ENCODE results near the gene ARID3A. TPM values are rescaled to one million over a fixed set of nuclear protein-coding genes. Genes with fewer than 3 reads are reported as not detected.

ARID3A gene
- total RNA-seq, 3 donors from 2014 or later = 10.1 to 16.0 (median 14.5) TPM

DNA sequence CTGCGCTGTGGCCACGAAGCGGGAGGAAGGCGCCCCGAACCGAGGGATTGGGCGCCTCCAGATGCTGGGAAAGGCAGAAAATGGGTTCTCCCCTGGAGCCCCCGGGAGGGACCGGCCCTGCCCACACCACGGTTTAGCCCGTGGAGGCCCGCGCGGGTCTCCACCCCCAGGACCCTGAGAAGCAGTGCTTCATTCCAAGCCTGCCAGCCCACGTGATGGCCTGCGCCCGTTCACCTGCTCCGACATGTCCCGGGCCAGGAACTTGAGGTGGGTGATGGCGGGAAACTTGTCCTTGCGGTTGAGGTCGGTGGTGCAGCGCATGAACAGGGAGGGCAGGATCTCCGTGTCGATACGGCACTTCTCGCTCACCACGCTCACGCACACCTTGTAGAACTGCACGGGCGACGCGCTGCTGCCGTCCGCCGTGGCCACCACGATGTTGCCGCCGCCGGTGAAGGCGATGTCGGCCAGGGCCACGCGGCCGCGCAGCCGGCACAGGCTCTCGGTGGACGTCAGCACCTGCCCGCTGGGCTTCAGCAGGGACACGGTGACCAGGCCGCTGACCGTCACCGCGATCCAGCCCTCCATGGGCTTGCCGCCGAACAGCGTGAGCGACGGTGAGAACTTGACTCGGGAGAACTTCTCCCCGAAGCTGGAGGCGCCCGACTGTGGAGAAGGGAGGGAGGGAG is 40.2 kb upstream of the ARID3A start:
- H3K4me3 ChIP-seq = no peak overlapping the region
- no peaks in the 10 kb centered on the region for H3K9me3 ChIP-seq
- DNase-seq (no peak), ATAC-seq (no peak)
- intact Hi-C loops (cut with DNase I, micrococcal nuclease) = no loop called here
- TF ChIP-seq, protein P1, sequence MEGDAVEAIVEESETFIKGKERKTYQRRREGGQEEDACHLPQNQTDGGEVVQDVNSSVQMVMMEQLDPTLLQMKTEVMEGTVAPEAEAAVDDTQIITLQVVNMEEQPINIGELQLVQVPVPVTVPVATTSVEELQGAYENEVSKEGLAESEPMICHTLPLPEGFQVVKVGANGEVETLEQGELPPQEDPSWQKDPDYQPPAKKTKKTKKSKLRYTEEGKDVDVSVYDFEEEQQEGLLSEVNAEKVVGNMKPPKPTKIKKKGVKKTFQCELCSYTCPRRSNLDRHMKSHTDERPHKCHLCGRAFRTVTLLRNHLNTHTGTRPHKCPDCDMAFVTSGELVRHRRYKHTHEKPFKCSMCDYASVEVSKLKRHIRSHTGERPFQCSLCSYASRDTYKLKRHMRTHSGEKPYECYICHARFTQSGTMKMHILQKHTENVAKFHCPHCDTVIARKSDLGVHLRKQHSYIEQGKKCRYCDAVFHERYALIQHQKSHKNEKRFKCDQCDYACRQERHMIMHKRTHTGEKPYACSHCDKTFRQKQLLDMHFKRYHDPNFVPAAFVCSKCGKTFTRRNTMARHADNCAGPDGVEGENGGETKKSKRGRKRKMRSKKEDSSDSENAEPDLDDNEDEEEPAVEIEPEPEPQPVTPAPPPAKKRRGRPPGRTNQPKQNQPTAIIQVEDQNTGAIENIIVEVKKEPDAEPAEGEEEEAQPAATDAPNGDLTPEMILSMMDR (IDR thresholded peaks at IDR 0.05) = no peak
- H3K36me3 ChIP-seq (ENCODE audit: low read depth) = peaks cover 8% of the 10 kb centered on the region
- H3K4me1 ChIP-seq (ENCODE audit: low read depth) = no peaks in the 10 kb centered on the region

DNA sequence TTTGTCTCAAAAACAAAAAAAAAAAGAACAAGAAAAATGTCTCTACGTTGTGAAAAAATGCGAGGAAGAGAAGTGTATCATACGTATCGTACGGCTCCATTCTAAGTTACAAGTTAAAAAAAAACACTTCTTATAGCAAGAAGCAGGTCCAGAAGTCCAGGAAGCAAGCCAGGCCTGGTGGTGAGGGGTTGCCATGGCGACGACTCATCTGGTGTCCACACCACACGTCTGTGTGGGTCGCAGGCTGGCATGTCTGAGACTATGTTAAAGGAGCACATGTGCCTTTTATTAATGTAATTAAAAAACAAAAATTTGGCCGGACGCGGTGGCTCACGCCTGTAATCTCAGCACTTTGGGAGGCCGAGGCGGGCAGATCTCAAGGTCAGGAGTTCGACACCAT is 38.8 kb upstream of the ARID3A start:
- H3K4me3 ChIP-seq = no peak overlapping the region
- TF ChIP-seq, protein P1 (IDR thresholded peaks at IDR 0.05) = no peak
- no peak for DNase-seq
- no peaks in the 10 kb centered on the region for H3K9me3 ChIP-seq
- H3K4me1 ChIP-seq (ENCODE audit: low read depth) = peaks cover 5% of the 10 kb centered on the region
- no peak for ATAC-seq
- peaks cover 8% of the 10 kb centered on the region for H3K36me3 ChIP-seq (ENCODE audit: low read depth)
- intact Hi-C loops (cut with DNase I, micrococcal nuclease) = no loop called here

DNA sequence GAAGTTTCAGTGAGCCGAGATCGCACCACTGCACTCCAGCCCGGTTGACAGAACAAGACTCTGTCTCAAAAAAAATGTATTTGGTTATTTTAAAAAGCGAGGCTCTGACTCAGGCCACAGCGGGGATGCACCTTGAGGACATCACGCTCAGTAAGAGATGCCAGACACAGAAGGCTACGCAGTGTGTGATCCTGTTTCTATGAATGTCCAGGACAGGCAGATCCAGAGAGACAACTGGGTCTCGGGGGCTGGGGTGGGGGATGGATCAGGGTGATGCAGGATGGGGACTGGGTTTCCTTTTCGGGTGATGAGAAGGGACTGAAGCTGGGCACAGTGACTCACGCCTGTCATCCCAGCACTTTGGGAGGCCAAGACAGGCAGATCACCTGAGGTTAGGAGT is 38.2 kb upstream of the ARID3A start:
- TF ChIP-seq, protein P1 (IDR thresholded peaks at IDR 0.05) = no peak
- H3K36me3 ChIP-seq (ENCODE audit: low read depth) = peaks cover 8% of the 10 kb centered on the region
- H3K4me1 ChIP-seq (ENCODE audit: low read depth) = peaks cover 5% of the 10 kb centered on the region
- intact Hi-C loops (cut with DNase I, micrococcal nuclease) = no loop called here
- no peak for ATAC-seq
- no peak for DNase-seq
- no peaks in the 10 kb centered on the region for H3K9me3 ChIP-seq
- H3K4me3 ChIP-seq = no peak overlapping the region

DNA sequence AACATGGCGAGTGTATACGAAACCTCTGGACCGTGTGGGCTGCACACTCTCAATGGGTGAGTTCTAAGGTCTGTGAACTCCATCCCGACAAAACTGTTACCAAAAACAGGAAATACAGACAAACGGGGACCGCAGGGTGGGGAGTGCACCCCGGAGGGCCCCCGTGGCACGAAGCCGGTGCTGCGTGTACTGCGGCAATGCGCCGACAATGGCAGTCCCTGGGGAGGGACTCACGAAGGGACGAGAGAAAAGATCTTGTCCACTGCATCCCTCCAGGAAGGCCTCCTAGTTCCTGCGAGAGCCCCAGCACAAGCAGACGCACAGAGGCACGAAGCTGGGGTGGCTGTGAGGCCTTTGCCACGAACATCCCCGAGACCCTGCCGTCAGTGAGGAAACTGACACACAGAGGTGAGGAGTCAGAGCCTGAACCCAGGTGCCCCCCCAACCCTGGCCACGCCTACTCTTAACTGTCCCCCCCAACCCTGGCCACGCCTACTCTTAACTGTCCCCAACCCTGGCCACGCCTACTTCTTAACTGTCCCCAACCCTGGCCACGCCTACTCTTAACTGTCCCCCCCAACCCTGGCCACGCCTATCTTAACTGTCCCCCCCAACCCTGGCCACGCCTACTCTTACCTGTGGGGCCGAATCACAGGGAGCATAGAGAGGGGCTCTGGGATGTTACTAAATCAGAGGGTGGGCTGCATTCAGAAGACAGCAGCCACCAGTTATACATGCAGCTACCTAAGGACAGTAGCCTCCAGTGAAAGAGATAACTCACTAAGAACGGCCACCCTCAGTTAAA is 37.1 kb upstream of the ARID3A start:
- no peaks in the 10 kb centered on the region for H3K9me3 ChIP-seq
- no peak for DNase-seq
- TF ChIP-seq, protein P1 (IDR thresholded peaks at IDR 0.05) = no peak
- intact Hi-C loops (cut with DNase I, micrococcal nuclease) = no loop called here
- H3K4me1 ChIP-seq (ENCODE audit: low read depth) = peaks cover 7% of the 10 kb centered on the region
- no peak for ATAC-seq
- peaks cover 8% of the 10 kb centered on the region for H3K36me3 ChIP-seq (ENCODE audit: low read depth)
- no peak overlapping the region for H3K4me3 ChIP-seq

DNA sequence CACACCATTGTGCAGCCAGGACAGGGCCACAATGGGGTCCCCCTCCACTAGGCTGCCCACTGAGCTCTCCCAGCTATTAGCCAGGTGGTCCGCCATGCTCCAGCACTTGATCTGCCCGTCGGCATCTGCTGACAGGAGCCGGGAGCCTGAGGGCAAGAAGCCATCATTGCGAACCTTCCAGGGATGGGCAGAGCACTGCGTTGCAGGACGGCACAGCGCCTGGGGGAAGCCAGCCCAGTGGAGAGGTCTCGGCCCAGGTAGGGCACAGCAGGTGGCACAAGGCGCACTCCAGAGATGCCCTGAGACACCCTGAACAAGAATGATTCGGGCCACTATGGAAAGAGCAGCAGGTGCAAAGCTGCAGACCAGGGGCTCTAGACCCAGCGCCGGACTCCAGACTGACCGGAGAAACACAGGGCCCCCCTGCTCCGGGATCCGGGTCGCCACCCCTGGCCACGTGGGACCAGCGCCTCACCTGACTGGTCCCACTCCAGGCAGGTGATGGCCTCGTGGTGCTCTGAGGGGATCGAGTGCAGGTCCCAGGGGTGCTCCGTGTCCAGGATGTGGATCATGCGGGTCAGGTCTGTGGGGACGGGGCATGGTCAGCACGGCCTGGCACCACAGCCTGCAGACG is 36.1 kb upstream of the ARID3A start:
- intact Hi-C loops (cut with DNase I, micrococcal nuclease) = no loop called here
- no peaks in the 10 kb centered on the region for H3K9me3 ChIP-seq
- H3K4me3 ChIP-seq = no peak overlapping the region
- DNase-seq = no peak
- ATAC-seq = no peak
- TF ChIP-seq, protein P1 (IDR thresholded peaks at IDR 0.05) = no peak
- peaks cover 5% of the 10 kb centered on the region for H3K36me3 ChIP-seq (ENCODE audit: low read depth)
- peaks cover 7% of the 10 kb centered on the region for H3K4me1 ChIP-seq (ENCODE audit: low read depth)
